GM18502 (cell line): ENCODE results near the gene CASK.
"Not testable (repeated sequence)": the region's sequence is repeated elsewhere in the genome, so short reads cannot be mapped to it uniquely, and the experiment has no call there.

ENCODE experiments used
- ATAC-seq: cut with Tn5 transposase; IDR thresholded peaks from one replicate; pipeline ENCODE4 v1.9.1; 2021; ENCODE audit warnings: mild to moderate bottlenecking; ENCODE audit not compliant: unreplicated experiment, poor library complexity

The CASK gene

GRCh38 chrX:41705680-41706374, 217.5 kb downstream of the CASK start:
- peak; percentile 90 for ATAC-seq

- ATAC-seq: no peak
These were observed 218.3 kb downstream of the CASK start for GRCh38 chrX:41705042-41705441.

- no peak for ATAC-seq
These were observed 219.8 kb downstream of the CASK start for GRCh38 chrX:41703574-41704029.

GRCh38 chrX:41695426-41695825, 227.9 kb downstream of the CASK start:
- no peak for ATAC-seq

GRCh38 chrX:41693024-41693423, 230.3 kb downstream of the CASK start:
- ATAC-seq: no peak

- ATAC-seq: no peak
These were observed 231.1 kb downstream of the CASK start for GRCh38 chrX:41692162-41692749.

- no peak for ATAC-seq
These were observed 233.6 kb downstream of the CASK start for GRCh38 chrX:41689711-41690110.

- peak; percentile 57 for ATAC-seq
These were observed 234.5 kb downstream of the CASK start, which contains the start of gene GPR34 for GRCh38 chrX:41688835-41689234. TSS of gene GPR34 (plus strand) at chrX:41688973. CDS start at chrX:41695634, 6,661 bp downstream.

GRCh38 chrX:41688156-41688555, 235.2 kb downstream of the CASK start:
- ATAC-seq: no peak

GRCh38 chrX:41686788-41687187, 236.6 kb downstream of the CASK start:
- no peak for ATAC-seq

GRCh38 chrX:41684940-41685339, 238.4 kb downstream of the CASK start:
- ATAC-seq: no peak

GRCh38 chrX:41684138-41684537, 239.2 kb downstream of the CASK start:
- ATAC-seq: no peak

- no peak for ATAC-seq
These were observed 245.9 kb downstream of the CASK start for GRCh38 chrX:41677183-41678060.

- ATAC-seq: not testable (repeated sequence)
These were observed 247.0 kb downstream of the CASK start for GRCh38 chrX:41676361-41676760.

GRCh38 chrX:41672643-41673042, 250.7 kb downstream of the CASK start:
- no peak for ATAC-seq

- no peak for ATAC-seq
These were observed 252.3 kb downstream of the CASK start for GRCh38 chrX:41671082-41671481.

GRCh38 chrX:41670112-41670511, 253.2 kb downstream of the CASK start:
- ATAC-seq: no peak

GRCh38 chrX:41667631-41668030, 255.7 kb downstream of the CASK start:
- ATAC-seq: no peak

- no peak for ATAC-seq
These were observed 257.1 kb downstream of the CASK start for GRCh38 chrX:41666251-41666650.

- no peak for ATAC-seq
These were observed 257.7 kb downstream of the CASK start for GRCh38 chrX:41665686-41666085.

- no peak for ATAC-seq
These were observed 258.4 kb downstream of the CASK start for GRCh38 chrX:41664908-41665307.
